GM15510 (cell line): ENCODE measurements around the gene ZBTB46.

ENCODE experiments used
- POLR2A ChIP-seq: IDR thresholded peaks from 3 replicates; pipeline ENCODE4 v1.6.1; 2011; ENCODE audit warnings: borderline replicate concordance; ENCODE audit not compliant: insufficient read length; ENCODE audit errors: extremely low read depth

ZBTB46 gene

GRCh38 chr20:63847237-63848002, 16.4 kb upstream of the ZBTB46 start:
- no peak for TF ChIP-seq POLR2A

- no peak for TF ChIP-seq POLR2A
Observed at GRCh38 chr20:63846888-63847236, 15.8 kb upstream of the ZBTB46 start.

GRCh38 chr20:63846128-63846771, 15.2 kb upstream of the ZBTB46 start:
- TF ChIP-seq POLR2A, result no peak

GRCh38 chr20:63844511-63844991, 13.5 kb upstream of the ZBTB46 start:
- TF ChIP-seq POLR2A, result no peak

- TF ChIP-seq POLR2A, result no peak
Observed at GRCh38 chr20:63843778-63844177, 12.7 kb upstream of the ZBTB46 start.

- TF ChIP-seq POLR2A, result no peak
Observed at GRCh38 chr20:63843222-63843621, 12.2 kb upstream of the ZBTB46 start.

GRCh38 chr20:63842258-63842657, 11.2 kb upstream of the ZBTB46 start:
- TF ChIP-seq POLR2A, result no peak

GRCh38 chr20:63840405-63840828, 9.4 kb upstream of the ZBTB46 start:
- TF ChIP-seq POLR2A, result no peak

GRCh38 chr20:63839620-63840019, 8.6 kb upstream of the ZBTB46 start:
- TF ChIP-seq POLR2A, result no peak

GRCh38 chr20:63837479-63837878, 6.4 kb upstream of the ZBTB46 start:
- TF ChIP-seq POLR2A, result no peak

- TF ChIP-seq POLR2A, result no peak
Observed at GRCh38 chr20:63836458-63837344, 5.6 kb upstream of the ZBTB46 start.

- no peak for TF ChIP-seq POLR2A
Observed at GRCh38 chr20:63835021-63835858, 4.2 kb upstream of the ZBTB46 start.

- no peak for TF ChIP-seq POLR2A
Observed at GRCh38 chr20:63834491-63834880, 3.4 kb upstream of the ZBTB46 start.

- no peak for TF ChIP-seq POLR2A
Observed at GRCh38 chr20:63833776-63834490, 2.9 kb upstream of the ZBTB46 start.

GRCh38 chr20:63831993-63832686, 1.1 kb upstream of the ZBTB46 start:
- no peak for TF ChIP-seq POLR2A
